ENCODE data around the gene FHIT.

DNA sequence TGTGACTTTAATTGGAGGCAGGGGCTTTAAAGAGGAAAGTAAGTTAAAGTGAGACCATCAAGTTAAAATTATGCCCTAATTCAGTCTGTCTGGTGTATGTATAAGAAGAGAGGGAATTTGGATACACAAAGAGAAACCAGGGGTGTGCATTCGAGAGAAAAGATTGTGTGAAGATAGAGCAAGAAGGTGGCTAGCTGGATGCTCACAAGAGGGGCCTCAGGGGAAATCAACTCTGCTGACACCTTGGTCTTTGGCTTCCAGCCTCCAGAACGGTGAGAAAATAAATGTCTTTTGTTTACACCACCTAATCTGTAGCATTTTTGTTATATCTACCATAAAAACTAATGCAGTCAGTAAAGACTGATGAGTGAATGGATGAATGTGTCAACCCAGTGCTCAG, 1294.1 kb downstream of the FHIT start:
- no peak for TF ChIP-seq POLR2A (IDR thresholded peaks at IDR 0.05)
- no peak for TF ChIP-seq POLR2AphosphoS5 (IDR thresholded peaks at IDR 0.05)
- TF ChIP-seq, protein P1, sequence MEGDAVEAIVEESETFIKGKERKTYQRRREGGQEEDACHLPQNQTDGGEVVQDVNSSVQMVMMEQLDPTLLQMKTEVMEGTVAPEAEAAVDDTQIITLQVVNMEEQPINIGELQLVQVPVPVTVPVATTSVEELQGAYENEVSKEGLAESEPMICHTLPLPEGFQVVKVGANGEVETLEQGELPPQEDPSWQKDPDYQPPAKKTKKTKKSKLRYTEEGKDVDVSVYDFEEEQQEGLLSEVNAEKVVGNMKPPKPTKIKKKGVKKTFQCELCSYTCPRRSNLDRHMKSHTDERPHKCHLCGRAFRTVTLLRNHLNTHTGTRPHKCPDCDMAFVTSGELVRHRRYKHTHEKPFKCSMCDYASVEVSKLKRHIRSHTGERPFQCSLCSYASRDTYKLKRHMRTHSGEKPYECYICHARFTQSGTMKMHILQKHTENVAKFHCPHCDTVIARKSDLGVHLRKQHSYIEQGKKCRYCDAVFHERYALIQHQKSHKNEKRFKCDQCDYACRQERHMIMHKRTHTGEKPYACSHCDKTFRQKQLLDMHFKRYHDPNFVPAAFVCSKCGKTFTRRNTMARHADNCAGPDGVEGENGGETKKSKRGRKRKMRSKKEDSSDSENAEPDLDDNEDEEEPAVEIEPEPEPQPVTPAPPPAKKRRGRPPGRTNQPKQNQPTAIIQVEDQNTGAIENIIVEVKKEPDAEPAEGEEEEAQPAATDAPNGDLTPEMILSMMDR (IDR thresholded peaks at IDR 0.05), result no peak
